Esophagus squamous epithelium (tissue), 4 donors: ENCODE results near the gene SDK2.

Experiments used
- POLR2A ChIP-seq, 4 donors: fragments of 450-650 bp; IDR thresholded peaks; one replicate each; pipeline ENCODE4 v1.6.1; 2017; ENCODE audit warnings: antibody characterized with exemption in 4 of 4, mild to moderate bottlenecking in 4 of 4, moderate library complexity in 3 of 4
- TF ChIP-seq, protein P1 (sequence below), 6 experiments: fragments of 450-650 bp in 4 of 6; fragments of 200-600 bp in 2 of 6; sonication (generic) in 2 of 6; IDR thresholded peaks; one replicate each; pipeline ENCODE4 v1.5.1; 2016 to 2019; ENCODE audit warnings: antibody characterized with exemption in 6 of 6, mild to moderate bottlenecking in 4 of 6, moderate library complexity in 4 of 6

DNA sequence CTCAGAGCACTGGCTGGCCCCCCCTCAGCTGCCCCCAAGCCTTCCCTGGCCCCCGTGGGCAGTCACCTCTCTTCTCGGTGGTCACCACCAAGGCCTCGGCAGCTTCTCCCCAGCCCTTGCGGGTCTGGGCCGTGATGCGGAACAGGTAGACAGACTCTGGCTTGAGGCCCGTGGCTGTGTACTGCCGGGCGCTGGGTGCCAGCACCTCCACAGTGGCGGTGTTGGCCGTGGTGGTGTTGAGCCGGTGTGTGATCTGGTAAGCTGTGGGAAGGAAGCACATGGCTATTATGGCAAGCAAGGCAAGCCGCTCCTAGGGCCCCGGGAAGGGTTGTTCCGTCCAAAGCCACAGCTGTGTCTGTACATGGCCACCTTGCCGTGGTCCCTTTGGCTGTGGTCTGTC, 254.0 kb downstream of the SDK2 start:
- TF ChIP-seq, protein P1, sequence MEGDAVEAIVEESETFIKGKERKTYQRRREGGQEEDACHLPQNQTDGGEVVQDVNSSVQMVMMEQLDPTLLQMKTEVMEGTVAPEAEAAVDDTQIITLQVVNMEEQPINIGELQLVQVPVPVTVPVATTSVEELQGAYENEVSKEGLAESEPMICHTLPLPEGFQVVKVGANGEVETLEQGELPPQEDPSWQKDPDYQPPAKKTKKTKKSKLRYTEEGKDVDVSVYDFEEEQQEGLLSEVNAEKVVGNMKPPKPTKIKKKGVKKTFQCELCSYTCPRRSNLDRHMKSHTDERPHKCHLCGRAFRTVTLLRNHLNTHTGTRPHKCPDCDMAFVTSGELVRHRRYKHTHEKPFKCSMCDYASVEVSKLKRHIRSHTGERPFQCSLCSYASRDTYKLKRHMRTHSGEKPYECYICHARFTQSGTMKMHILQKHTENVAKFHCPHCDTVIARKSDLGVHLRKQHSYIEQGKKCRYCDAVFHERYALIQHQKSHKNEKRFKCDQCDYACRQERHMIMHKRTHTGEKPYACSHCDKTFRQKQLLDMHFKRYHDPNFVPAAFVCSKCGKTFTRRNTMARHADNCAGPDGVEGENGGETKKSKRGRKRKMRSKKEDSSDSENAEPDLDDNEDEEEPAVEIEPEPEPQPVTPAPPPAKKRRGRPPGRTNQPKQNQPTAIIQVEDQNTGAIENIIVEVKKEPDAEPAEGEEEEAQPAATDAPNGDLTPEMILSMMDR (IDR thresholded peaks at IDR 0.05), result no peak
- no peak for TF ChIP-seq POLR2A (IDR thresholded peaks at IDR 0.05)
